GM18511 (cell line): ENCODE results near the gene UBE2M.
A peak's percentile ranks its signal among the peaks of the same experiment; 100 is the strongest.
"Not testable (repeated sequence)": the region's sequence is repeated elsewhere in the genome, so short reads cannot be mapped to it uniquely, and the experiment has no call there.

ENCODE experiments used
- ATAC-seq: cut with Tn5 transposase; IDR thresholded peaks from one replicate; pipeline ENCODE4 v1.9.1; 2021; ENCODE audit warnings: mild to moderate bottlenecking, moderate library complexity; ENCODE audit not compliant: unreplicated experiment

Gene UBE2M

GRCh38 chr19:58558066-58558622, at the start of gene UBE2M:
Gene UBE2M (minus strand): TSS chr19:58558611. CDS start chr19:58558381, 230 bp downstream.
- peak; percentile 1 for ATAC-seq

- not testable (repeated sequence) for ATAC-seq
Observed at GRCh38 chr19:58607213-58607612, 48.8 kb upstream of the UBE2M start.

GRCh38 chr19:58606251-58606896, 48.0 kb upstream of the UBE2M start:
- ATAC-seq: not testable (repeated sequence)

GRCh38 chr19:58586133-58586765, 27.8 kb upstream of the UBE2M start:
- no peak for ATAC-seq

GRCh38 chr19:58585442-58586132, 27.2 kb upstream of the UBE2M start:
- ATAC-seq: no peak

GRCh38 chr19:58584498-58585441, 26.4 kb upstream of the UBE2M start:
- ATAC-seq: no peak

- no peak for ATAC-seq
Observed at GRCh38 chr19:58582985-58583384, 24.6 kb upstream of the UBE2M start.

- peak; percentile 44 for ATAC-seq
Observed at GRCh38 chr19:58581227-58582141, 23.1 kb upstream of the UBE2M start.

- no peak for ATAC-seq
Observed at GRCh38 chr19:58579473-58580142, 21.2 kb upstream of the UBE2M start.

- ATAC-seq: no peak
Observed at GRCh38 chr19:58578012-58578925, 19.9 kb upstream of the UBE2M start.

GRCh38 chr19:58577581-58577980, 19.2 kb upstream of the UBE2M start:
- not testable (repeated sequence) for ATAC-seq

- peak; percentile 45 for ATAC-seq
Observed at GRCh38 chr19:58575183-58576041, 17.0 kb upstream of the UBE2M start.

GRCh38 chr19:58573658-58574164, 15.3 kb upstream of the UBE2M start:
- no peak for ATAC-seq

GRCh38 chr19:58572818-58573657, 14.6 kb upstream of the UBE2M start, which contains the start of gene MZF1:
Gene MZF1 (minus strand): TSS chr19:58573335. CDS start chr19:58571389, 1,946 bp downstream.
- ATAC-seq: peak; percentile 63

GRCh38 chr19:58572026-58572817, 13.8 kb upstream of the UBE2M start:
- ATAC-seq: no peak
